ENCODE data around the gene SYNE1.

GRCh38 chr6:152094992-152095592, 542.1 kb downstream of the SYNE1 start:
- TF ChIP-seq EZH2phosphoT487 (IDR thresholded peaks at IDR 0.05; ENCODE audit: low read depth, severe bottlenecking, unreplicated experiment) (no peak), CTCF (IDR thresholded peaks at IDR 0.05; ENCODE audit: poor library complexity) (no peak)
